CD8-positive, alpha-beta memory T cell (primary cell): ENCODE measurements around the gene ZNF296. TPM values are rescaled to one million over a fixed set of nuclear protein-coding genes. Genes with fewer than 3 reads are reported as not detected.
A peak's percentile ranks its signal among the peaks of the same experiment; 100 is the strongest.

ENCODE experiments used
- CTCF ChIA-PET: fragments of 350-600 bp; sonication (Branson Sonifier 250); formaldehyde crosslinking; loops from one replicate; lab custom pipeline; 2021; ENCODE audit warnings: antibody characterized with exemption; lab: Charles Lee
- POLR2A ChIA-PET: fragments of 350-600 bp; sonication (Branson Sonifier 250); formaldehyde crosslinking; loops from one replicate; lab custom pipeline; 2021; ENCODE audit warnings: antibody characterized with exemption; lab: Charles Lee
- DNase-seq, 5 donors: peaks; one replicate each; pipeline versions ENCODE4 v3.0.0 to v3.0.0-alpha.2; 2020 to 2022; ENCODE audit warnings: mixed read lengths in 1 of 5
- H3K27ac ChIP-seq: one replicate; pipeline ENCODE4 v1.7.0; 2013; ENCODE audit warnings: low read depth, mild to moderate bottlenecking, low read length, moderate library complexity
- H3K27me3 ChIP-seq: 2 replicates; pipeline ENCODE4 v1.7.0; 2013; ENCODE audit warnings: low read length, mild to moderate bottlenecking; ENCODE audit not compliant: insufficient read depth, poor library complexity, severe bottlenecking
- H3K36me3 ChIP-seq: 2 replicates; pipeline ENCODE4 v1.7.0; 2013; ENCODE audit warnings: mild to moderate bottlenecking, low read length, moderate library complexity; ENCODE audit not compliant: insufficient read depth
- H3K4me1 ChIP-seq: 2 replicates; pipeline ENCODE4 v1.7.0; 2013; ENCODE audit warnings: mild to moderate bottlenecking, low read length, moderate library complexity; ENCODE audit not compliant: insufficient read depth
- H3K4me3 ChIP-seq: 2 replicates; pipeline ENCODE4 v1.7.0; 2013; ENCODE audit warnings: mild to moderate bottlenecking, low read length
- H3K9me3 ChIP-seq: 2 replicates; pipeline ENCODE4 v1.7.0; 2013; ENCODE audit warnings: mild to moderate bottlenecking, low read length
- H3K27ac Mint-ChIP-seq, 8 donors: one replicate each; pipeline ENCODE4 v1.8.0; 2020 to 2021; ENCODE audit warnings: mixed read lengths in 8 of 8, mild to moderate bottlenecking in 6 of 8, inconsistent platforms in 3 of 8, moderate library complexity in 3 of 8
- H3K27me3 Mint-ChIP-seq, 2 donors: one replicate each; pipeline ENCODE4 v1.8.0; 2020 to 2021; ENCODE audit warnings: mixed read lengths in 2 of 2, mild to moderate bottlenecking in 1 of 2, moderate library complexity in 1 of 2
- H3K36me3 Mint-ChIP-seq, 3 donors: one replicate each; pipeline ENCODE4 v1.8.0; 2020 to 2021; ENCODE audit warnings: mixed read lengths in 3 of 3, inconsistent platforms in 1 of 3, mild to moderate bottlenecking in 1 of 3
- H3K4me1 Mint-ChIP-seq, 3 donors: one replicate each; pipeline ENCODE4 v1.8.0; 2020 to 2021; ENCODE audit warnings: mixed read lengths in 3 of 3, inconsistent platforms in 1 of 3, mild to moderate bottlenecking in 1 of 3
- H3K4me3 Mint-ChIP-seq, 7 donors: one replicate each; pipeline ENCODE4 v1.8.0; 2020 to 2021; ENCODE audit warnings: mixed read lengths in 7 of 7, mild to moderate bottlenecking in 6 of 7, moderate library complexity in 4 of 7, inconsistent platforms in 2 of 7
- H3K9me3 Mint-ChIP-seq, 5 donors: one replicate each; pipeline ENCODE4 v1.8.0; 2020 to 2022; ENCODE audit warnings: mixed read lengths in 5 of 5, mild to moderate bottlenecking in 3 of 5, moderate library complexity in 2 of 5, inconsistent platforms in 1 of 5
- polyA plus RNA-seq: library from polyadenylated mRNA; unstranded; fragments of 300-500 nt; fragmentation: Illumina TruSeq; gene quantifications from one replicate; pipeline ENCODE4 v1.2.3, GENCODE V29; 2021
- total RNA-seq, 2 experiments: library from RNA; stranded (reverse); gene quantifications; one replicate each; pipeline ENCODE4 v1.2.3, GENCODE V29; 2021

ZNF296 gene
- total and polyA plus RNA-seq, 3 experiments from 2014 or later: 6.7 to 8.5 (median 7.9) TPM

- H3K36me3 ChIP-seq: no peaks in the 10 kb centered on the region
- peaks cover 0 to 16% (median 2%) of the 10 kb centered on the region in 3 donors for H3K36me3 Mint-ChIP-seq
- H3K4me1 ChIP-seq: peaks cover 56% of the 10 kb centered on the region
- no peaks in the 10 kb centered on the region for H3K27me3 ChIP-seq
- no peaks in the 10 kb centered on the region for H3K9me3 ChIP-seq
- no peak overlapping the region for H3K4me3 ChIP-seq
- H3K27me3 Mint-ChIP-seq: no peaks in the 10 kb centered on the region
- ChIA-PET CTCF (no interaction called here), POLR2A (no interaction called here)
- no peak for DNase-seq
- H3K4me3 Mint-ChIP-seq: peak overlapping the region in 3 of 7 donors; percentile 10 to 48 (median 47)
- H3K27ac ChIP-seq: no peak overlapping the region
- no peaks in the 10 kb centered on the region for H3K9me3 Mint-ChIP-seq
- H3K27ac Mint-ChIP-seq: peak overlapping the region in 3 of 8 donors; percentile 32 to 43 (median 43)
- peaks cover 66 to 91% (median 85%) of the 10 kb centered on the region in 3 donors for H3K4me1 Mint-ChIP-seq
Measured at GRCh38 chr19:45097450-45097775, 21.1 kb upstream of the ZNF296 start.

- no peaks in the 10 kb centered on the region for H3K9me3 Mint-ChIP-seq
- POLR2A ChIA-PET: no interaction called here
- CTCF ChIA-PET: no interaction called here
Measured at GRCh38 chr19:45096700-45097099, 20.4 kb upstream of the ZNF296 start.

GRCh38 chr19:45095496-45096413 lies 19.5 kb upstream of the ZNF296 start:
- H3K4me1 ChIP-seq: peaks cover 60% of the 10 kb centered on the region
- Mint-ChIP-seq H3K27ac (peak overlapping the region in 6 of 8 donors; percentile 28 to 95 (median 80)), H3K9me3 (peaks cover 0 to 3% (median 0%) of the 10 kb centered on the region in 5 donors), H3K4me3 (peak overlapping the region in 6 of 7 donors; percentile 20 to 83 (median 34)), H3K4me1 (peaks cover 66 to 89% (median 83%) of the 10 kb centered on the region in 3 donors), H3K27me3 (no peaks in the 10 kb centered on the region), H3K36me3 (peaks cover 5 to 26% (median 6%) of the 10 kb centered on the region in 3 donors)
- no peak for DNase-seq
- H3K4me3 ChIP-seq: no peak overlapping the region
- H3K27ac ChIP-seq: no peak overlapping the region
- ChIA-PET CTCF (no interaction called here), POLR2A (no interaction called here)
- H3K36me3 ChIP-seq: peaks cover 4% of the 10 kb centered on the region
- no peaks in the 10 kb centered on the region for H3K9me3 ChIP-seq
- H3K27me3 ChIP-seq: no peaks in the 10 kb centered on the region

More at GRCh38 chr19:45096700-45097099, 20.4 kb upstream of the ZNF296 start:
- Histone ChIP-seq H3K27ac (no peak overlapping the region), H3K36me3 (no peaks in the 10 kb centered on the region), H3K4me3 (no peak overlapping the region), H3K9me3 (no peaks in the 10 kb centered on the region), H3K4me1 (peaks cover 54% of the 10 kb centered on the region), H3K27me3 (no peaks in the 10 kb centered on the region)
- H3K36me3 Mint-ChIP-seq: peaks cover 0 to 19% (median 2%) of the 10 kb centered on the region in 3 donors
- peak overlapping the region in 7 of 8 donors; percentile 2 to 95 (median 61) for H3K27ac Mint-ChIP-seq
- H3K4me1 Mint-ChIP-seq: peaks cover 66 to 91% (median 86%) of the 10 kb centered on the region in 3 donors
- DNase-seq: no peak
- no peaks in the 10 kb centered on the region for H3K27me3 Mint-ChIP-seq
- H3K4me3 Mint-ChIP-seq: peak overlapping the region in 6 of 7 donors; percentile 10 to 73 (median 34)

- no peaks in the 10 kb centered on the region for H3K27me3 ChIP-seq
- peaks cover 69% of the 10 kb centered on the region for H3K4me1 ChIP-seq
- POLR2A ChIA-PET: no interaction called here
- peaks cover 5% of the 10 kb centered on the region for H3K36me3 ChIP-seq
- H3K4me3 ChIP-seq: no peak overlapping the region
- Mint-ChIP-seq H3K9me3 (peaks cover 0 to 3% (median 0%) of the 10 kb centered on the region in 5 donors), H3K4me1 (peaks cover 66 to 87% (median 78%) of the 10 kb centered on the region in 3 donors), H3K36me3 (peaks cover 5 to 31% (median 6%) of the 10 kb centered on the region in 3 donors), H3K4me3 (peak overlapping the region; percentile 87 to 97 (median 92)), H3K27ac (peak overlapping the region in 7 of 8 donors; percentile 63 to 95 (median 85)), H3K27me3 (no peaks in the 10 kb centered on the region)
- CTCF ChIA-PET: no interaction called here
- H3K9me3 ChIP-seq: no peaks in the 10 kb centered on the region
- no peak for DNase-seq
- H3K27ac ChIP-seq: no peak overlapping the region
Measured at GRCh38 chr19:45094707-45095106, 18.4 kb upstream of the ZNF296 start.

- ChIA-PET POLR2A (no interaction called here), CTCF (interaction anchor here (3.2 kb wide), 1 partner anchor 9 kb away, joined by 22 read pairs; no protein-coding TSS in a partner anchor)
- Histone ChIP-seq H3K36me3 (peaks cover 5% of the 10 kb centered on the region), H3K27me3 (no peaks in the 10 kb centered on the region), H3K9me3 (no peaks in the 10 kb centered on the region), H3K27ac (peak overlapping the region; percentile 93), H3K4me3 (peak overlapping the region; percentile 91), H3K4me1 (peaks cover 71% of the 10 kb centered on the region)
- peaks cover 3 to 32% (median 5%) of the 10 kb centered on the region in 3 donors for H3K36me3 Mint-ChIP-seq
- DNase-seq: no peak
- H3K27me3 Mint-ChIP-seq: no peaks in the 10 kb centered on the region
- H3K27ac Mint-ChIP-seq: peak overlapping the region; percentile 15 to 95 (median 84)
- H3K4me3 Mint-ChIP-seq: peak overlapping the region; percentile 91 to 97 (median 93)
- peaks cover 67 to 83% (median 75%) of the 10 kb centered on the region in 3 donors for H3K4me1 Mint-ChIP-seq
- H3K9me3 Mint-ChIP-seq: peaks cover 0 to 3% (median 0%) of the 10 kb centered on the region in 5 donors
Measured at GRCh38 chr19:45094137-45094536, 17.9 kb upstream of the ZNF296 start.

- peak within 1 kb of the TSS; percentile 90 to 100 (median 98) for H3K27ac Mint-ChIP-seq
- no peaks in the 10 kb centered on the region for H3K27me3 Mint-ChIP-seq
- peak; percentile 88 to 95 (median 93) for DNase-seq
- H3K9me3 Mint-ChIP-seq: peaks cover 0 to 3% (median 0%) of the 10 kb centered on the region in 5 donors
- ChIA-PET POLR2A (interaction anchor here (0.6 to 2.5 kb wide), 9 partner anchors 10 to 793 kb away, joined by 3 to 24 read pairs (median 4); partner anchors contain the start of genes BLOC1S3, GEMIN7, IRF2BP1 and TRAPPC6A), CTCF (interaction anchor here (0.6 to 3.2 kb wide), 10 partner anchors 9 to 189 kb away, joined by 3 to 22 read pairs (median 6); partner anchors contain the start of genes BLOC1S3, CLASRP, CLPTM1 and GEMIN7)
- Histone ChIP-seq H3K4me1 (peaks cover 71% of the 10 kb centered on the region), H3K27me3 (no peaks in the 10 kb centered on the region), H3K4me3 (peak within 1 kb of the TSS; percentile 91), H3K27ac (peak within 1 kb of the TSS; percentile 93), H3K36me3 (peaks cover 5% of the 10 kb centered on the region), H3K9me3 (no peaks in the 10 kb centered on the region)
- H3K36me3 Mint-ChIP-seq: peaks cover 3 to 31% (median 5%) of the 10 kb centered on the region in 3 donors
- H3K4me3 Mint-ChIP-seq: peak within 1 kb of the TSS; percentile 91 to 97 (median 93)
- peaks cover 68 to 78% (median 75%) of the 10 kb centered on the region in 3 donors for H3K4me1 Mint-ChIP-seq
Measured at GRCh38 chr19:45092747-45093678, 16.7 kb upstream of the ZNF296 start, which contains the start of gene PPP1R37. Gene PPP1R37 (plus strand): TSS chr19:45093179. CDS start chr19:45093326, 147 bp downstream.
